Measurements from ENCODE around the gene RECK.

The RECK gene

DNA sequence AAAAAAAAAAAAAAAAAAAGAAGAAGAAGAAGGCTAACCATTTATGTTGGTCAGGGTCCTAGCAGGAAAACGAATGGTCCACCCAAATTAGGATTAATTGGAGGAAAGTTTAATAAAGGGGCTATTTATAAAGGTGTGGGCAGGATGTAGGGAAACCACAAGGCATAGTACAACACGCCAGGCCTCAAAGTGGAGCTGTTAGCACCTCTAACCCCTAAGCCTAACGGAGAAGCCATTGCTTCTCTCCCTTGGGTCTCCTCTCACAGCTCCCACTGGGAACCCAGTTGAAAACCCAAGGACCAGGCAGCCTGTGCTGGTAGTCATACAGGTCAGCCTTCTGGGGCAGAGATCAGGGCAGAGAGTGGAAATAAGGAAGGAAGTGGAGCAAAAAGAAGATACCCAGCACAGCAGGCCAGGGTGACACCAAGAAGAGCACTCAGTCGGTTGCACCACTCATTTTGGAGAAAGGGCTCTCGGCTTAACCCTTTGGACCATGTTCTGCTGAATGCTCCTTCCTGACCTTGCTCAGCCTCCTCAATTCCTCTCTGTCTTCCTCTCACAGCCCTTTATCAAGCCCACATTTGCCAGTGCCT is 91.0 kb downstream of the RECK start:
- TF ChIP-seq REST (IDR thresholded peaks at IDR 0.05; ENCODE audit: insufficient read depth in 1 of 2, low read depth in 2 of 2, low read length in 2 of 2) (no peak), POLR2AphosphoS5 (IDR thresholded peaks at IDR 0.05; ENCODE audit: low read depth, low read length) (no peak), SIN3A (IDR thresholded peaks at IDR 0.05; ENCODE audit: borderline replicate concordance, insufficient read depth, low read length) (no peak), FOXP2 (optimal IDR thresholded peaks at IDR 0.05; ENCODE audit: borderline replicate concordance, extremely low read depth, extremely low read length, insufficient read depth) (no peak), TAF1 (IDR thresholded peaks at IDR 0.05; ENCODE audit: borderline replicate concordance, insufficient read depth, low read length) (no peak)

- no peak for TF ChIP-seq TAF1 (IDR thresholded peaks at IDR 0.05; ENCODE audit: borderline replicate concordance, insufficient read depth, low read length)
- no peak for TF ChIP-seq REST (IDR thresholded peaks at IDR 0.05; ENCODE audit: insufficient read depth in 1 of 2, low read depth in 2 of 2, low read length in 2 of 2)
- TF ChIP-seq POLR2AphosphoS5 (IDR thresholded peaks at IDR 0.05; ENCODE audit: low read depth, low read length), result no peak
- TF ChIP-seq FOXP2 (optimal IDR thresholded peaks at IDR 0.05; ENCODE audit: borderline replicate concordance, extremely low read depth, extremely low read length, insufficient read depth), result no peak
- TF ChIP-seq SIN3A (IDR thresholded peaks at IDR 0.05; ENCODE audit: borderline replicate concordance, insufficient read depth, low read length), result no peak
These were observed 91.6 kb downstream of the RECK start for GRCh38 chr9:36128349-36128748.

DNA sequence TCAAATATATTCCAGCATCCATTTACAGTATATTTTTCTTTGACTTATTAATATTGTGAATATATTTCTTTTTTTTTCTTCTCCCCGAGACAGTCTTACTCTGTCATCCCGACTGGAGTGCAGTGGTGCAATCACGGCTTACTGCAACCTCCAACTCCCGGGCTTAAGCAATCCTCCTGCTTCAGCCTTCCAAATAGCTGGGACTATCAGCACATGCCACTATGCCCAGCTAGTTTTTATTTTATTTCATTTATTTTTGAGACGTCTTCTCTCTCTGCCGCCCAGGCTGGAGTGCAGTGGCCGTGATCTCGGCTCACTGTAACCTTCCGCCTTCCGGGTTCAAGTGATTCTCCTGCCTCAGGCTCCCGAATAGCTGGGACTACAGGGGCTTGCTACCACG is 92.4 kb downstream of the RECK start:
- TF ChIP-seq TAF1 (IDR thresholded peaks at IDR 0.05; ENCODE audit: borderline replicate concordance, insufficient read depth, low read length) (no peak), SIN3A (IDR thresholded peaks at IDR 0.05; ENCODE audit: borderline replicate concordance, insufficient read depth, low read length) (no peak), REST (IDR thresholded peaks at IDR 0.05; ENCODE audit: insufficient read depth in 1 of 2, low read depth in 2 of 2, low read length in 2 of 2) (no peak), FOXP2 (optimal IDR thresholded peaks at IDR 0.05; ENCODE audit: borderline replicate concordance, extremely low read depth, extremely low read length, insufficient read depth) (no peak), POLR2AphosphoS5 (IDR thresholded peaks at IDR 0.05; ENCODE audit: low read depth, low read length) (no peak)

- TF ChIP-seq REST (IDR thresholded peaks at IDR 0.05; ENCODE audit: insufficient read depth in 1 of 2, low read depth in 2 of 2, low read length in 2 of 2) (no peak), SIN3A (IDR thresholded peaks at IDR 0.05; ENCODE audit: borderline replicate concordance, insufficient read depth, low read length) (no peak), POLR2AphosphoS5 (IDR thresholded peaks at IDR 0.05; ENCODE audit: low read depth, low read length) (no peak), FOXP2 (optimal IDR thresholded peaks at IDR 0.05; ENCODE audit: borderline replicate concordance, extremely low read depth, extremely low read length, insufficient read depth) (no peak), TAF1 (IDR thresholded peaks at IDR 0.05; ENCODE audit: borderline replicate concordance, insufficient read depth, low read length) (no peak)
These were observed 95.4 kb downstream of the RECK start for GRCh38 chr9:36132086-36132485.

Measured in PFSK-1 (cell line).